Measurements from ENCODE around the gene OAF. TPM values are rescaled to one million over a fixed set of nuclear protein-coding genes. Genes with fewer than 3 reads are reported as not detected.
A peak's percentile ranks its signal among the peaks of the same experiment; 100 is the strongest.
"Not testable (repeated sequence)": the region's sequence is repeated elsewhere in the genome, so short reads cannot be mapped to it uniquely, and the experiment has no call there.

OAF gene
- total RNA-seq, 1 donor from 2014 or later, result 13.6 TPM

DNA sequence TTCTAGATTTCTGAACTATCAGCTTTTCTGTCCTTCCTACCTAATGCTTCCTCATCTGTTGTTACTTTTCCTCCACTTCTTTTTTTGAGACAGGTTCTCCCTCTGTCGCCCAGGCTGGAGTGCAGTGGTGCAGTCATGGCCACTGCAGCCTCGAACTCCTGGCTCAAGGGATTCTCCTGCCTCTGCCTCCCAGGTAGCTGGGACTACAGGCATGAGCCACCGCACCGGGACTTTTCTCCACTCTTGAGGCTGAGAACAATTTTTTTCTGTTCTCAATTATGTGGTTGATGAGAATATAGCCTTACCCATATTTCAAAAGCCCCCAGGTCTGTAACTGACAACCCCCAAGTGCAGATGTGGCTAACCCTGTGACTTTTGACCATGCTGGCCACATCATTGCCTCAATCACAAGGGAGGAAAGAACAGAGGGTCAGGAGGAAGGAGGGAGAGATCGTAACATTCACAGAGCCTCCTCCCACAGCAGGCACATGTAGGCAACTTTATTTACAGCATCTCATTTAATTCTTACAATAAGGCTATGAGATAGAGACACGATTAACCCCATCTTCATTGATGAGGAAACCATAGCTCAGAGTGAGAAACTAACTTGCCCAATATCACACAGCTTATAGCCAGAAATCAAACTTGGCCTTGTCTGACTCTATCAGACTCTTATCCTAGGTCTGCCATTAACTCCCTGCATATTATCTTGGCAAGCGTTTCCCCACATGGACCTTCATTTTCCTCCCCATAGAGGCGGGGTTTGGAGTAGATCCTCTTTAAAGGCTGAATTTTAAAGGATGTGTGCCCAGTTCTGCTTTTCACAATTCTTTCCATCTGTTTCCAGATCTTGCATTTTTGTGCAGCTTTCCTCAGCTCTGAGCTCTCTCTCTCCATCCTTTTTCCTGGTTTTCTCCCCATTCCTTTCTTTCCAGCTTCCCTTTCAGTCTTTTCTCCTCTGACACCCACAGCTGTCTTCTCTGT lies 38.7 kb downstream of the OAF start:
- Histone ChIP-seq H3K9ac (ENCODE audit: low read depth in 1 of 3, low read length in 3 of 3) (no peak overlapping the region), H3K27ac (ENCODE audit: low read depth, low read length) (no peak overlapping the region), H3K9me3 (ENCODE audit: control insufficient read depth in 3 of 3, low read length in 3 of 3) (no peaks in the 10 kb centered on the region), H3K4me1 (ENCODE audit: control insufficient read depth in 3 of 3, insufficient read depth in 3 of 3, low read length in 3 of 3) (no peaks in the 10 kb centered on the region), H3K4me3 (ENCODE audit: low read length in 3 of 3) (no peak overlapping the region), H3K27me3 (ENCODE audit: control insufficient read depth in 3 of 3, insufficient read depth in 3 of 3, low read length in 3 of 3) (peaks cover 23 to 44% (median 23%) of the 10 kb centered on the region in 3 donors), H3K36me3 (ENCODE audit: control insufficient read depth in 3 of 3, insufficient read depth in 3 of 3, low read length in 3 of 3) (no peaks in the 10 kb centered on the region)

DNA sequence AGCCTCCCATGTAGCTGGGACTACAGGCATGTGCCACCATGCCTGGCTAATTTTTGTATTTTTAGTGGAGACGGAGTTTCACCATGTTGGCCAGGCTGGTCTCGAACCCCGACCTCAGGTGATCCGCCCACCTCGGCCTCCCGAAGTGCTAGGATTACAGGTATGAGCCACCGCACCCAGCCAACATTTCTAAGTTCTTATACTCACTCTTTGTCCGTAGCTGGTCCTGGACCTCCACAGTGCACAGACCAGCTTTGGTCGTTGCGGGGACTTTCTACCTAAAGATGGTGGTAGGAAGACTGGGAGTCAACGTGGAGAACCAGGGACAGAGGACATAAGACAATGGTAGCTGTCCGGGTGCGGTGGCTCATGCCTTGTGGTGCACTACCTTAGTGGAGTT lies 42.5 kb downstream of the OAF start:
- peaks cover 35 to 66% (median 57%) of the 10 kb centered on the region in 3 donors for H3K27me3 ChIP-seq (ENCODE audit: control insufficient read depth in 3 of 3, insufficient read depth in 3 of 3, low read length in 3 of 3)
- H3K9me3 ChIP-seq (ENCODE audit: control insufficient read depth in 3 of 3, low read length in 3 of 3); H3K4me3 ChIP-seq (ENCODE audit: low read length in 3 of 3); H3K9ac ChIP-seq (ENCODE audit: low read depth in 1 of 3, low read length in 3 of 3); H3K27ac ChIP-seq (ENCODE audit: low read depth, low read length); H3K36me3 ChIP-seq (ENCODE audit: control insufficient read depth in 3 of 3, insufficient read depth in 3 of 3, low read length in 3 of 3); H3K4me1 ChIP-seq (ENCODE audit: control insufficient read depth in 3 of 3, insufficient read depth in 3 of 3, low read length in 3 of 3): not testable (repeated sequence)

DNA sequence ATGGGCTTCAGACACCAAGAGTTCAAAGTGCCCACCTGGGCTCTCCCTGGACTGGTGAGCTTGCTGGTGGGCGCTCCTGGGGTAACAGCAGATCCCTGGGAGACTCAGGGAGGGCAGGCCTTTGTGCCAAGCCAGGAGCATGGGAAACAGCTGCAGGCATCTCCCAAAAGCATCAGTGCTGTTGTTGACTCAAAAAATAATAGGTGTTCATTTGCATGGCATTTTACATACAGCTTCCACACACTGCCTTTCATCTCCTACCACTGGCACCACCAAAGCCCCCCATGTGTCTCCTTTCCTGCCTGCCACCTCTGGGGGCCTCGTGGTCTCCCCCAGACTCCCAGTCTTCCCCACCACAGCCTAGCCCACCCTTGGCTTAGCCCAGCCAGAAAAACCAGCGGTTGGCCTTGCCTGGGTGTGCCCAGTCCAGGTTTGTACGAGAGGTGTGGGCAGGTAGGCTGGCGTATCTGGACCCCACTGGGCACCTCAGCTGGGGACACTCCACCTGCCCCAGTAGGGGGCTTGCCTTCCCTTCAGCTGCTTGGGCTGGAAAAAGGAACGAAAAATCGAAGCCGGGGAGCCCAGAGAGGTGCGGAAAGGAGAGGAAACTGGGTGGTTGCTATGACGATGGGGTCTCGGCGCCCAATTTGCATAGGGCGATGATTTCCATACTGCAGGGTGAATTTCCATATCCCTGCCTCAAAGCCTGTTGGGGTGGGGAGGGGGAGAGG lies 44.1 kb downstream of the OAF start:
- peaks cover 35 to 67% (median 65%) of the 10 kb centered on the region in 3 donors for H3K27me3 ChIP-seq (ENCODE audit: control insufficient read depth in 3 of 3, insufficient read depth in 3 of 3, low read length in 3 of 3)
- no peak overlapping the region for H3K27ac ChIP-seq (ENCODE audit: low read depth, low read length)
- H3K9me3 ChIP-seq (ENCODE audit: control insufficient read depth in 3 of 3, low read length in 3 of 3), result no peaks in the 10 kb centered on the region
- H3K36me3 ChIP-seq (ENCODE audit: control insufficient read depth in 3 of 3, insufficient read depth in 3 of 3, low read length in 3 of 3), result no peaks in the 10 kb centered on the region
- peaks cover 0 to 8% (median 0%) of the 10 kb centered on the region in 3 donors for H3K4me1 ChIP-seq (ENCODE audit: control insufficient read depth in 3 of 3, insufficient read depth in 3 of 3, low read length in 3 of 3)
- no peak overlapping the region for H3K4me3 ChIP-seq (ENCODE audit: low read length in 3 of 3)
- H3K9ac ChIP-seq (ENCODE audit: low read depth in 1 of 3, low read length in 3 of 3), result no peak overlapping the region

DNA sequence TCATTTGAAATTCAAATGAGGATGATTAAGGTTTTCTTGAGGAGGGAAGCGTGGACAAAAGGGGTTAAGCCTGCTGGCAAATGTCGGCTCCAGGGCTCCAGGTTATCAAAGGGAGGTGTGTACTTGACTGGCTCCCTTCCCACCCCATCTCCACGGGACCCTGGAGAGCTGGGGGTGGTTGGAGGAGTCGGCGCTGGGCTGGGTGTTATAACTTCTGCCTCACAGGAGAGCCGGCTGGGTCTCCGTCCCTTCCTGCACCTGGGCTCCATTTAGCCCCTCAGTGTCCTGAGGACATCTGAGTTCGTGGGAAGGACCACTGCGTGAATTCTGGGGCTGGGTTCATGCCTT lies 44.7 kb downstream of the OAF start:
- Histone ChIP-seq H3K9me3 (ENCODE audit: control insufficient read depth in 3 of 3, low read length in 3 of 3) (no peaks in the 10 kb centered on the region), H3K36me3 (ENCODE audit: control insufficient read depth in 3 of 3, insufficient read depth in 3 of 3, low read length in 3 of 3) (no peaks in the 10 kb centered on the region), H3K4me3 (ENCODE audit: low read length in 3 of 3) (no peak overlapping the region), H3K27ac (ENCODE audit: low read depth, low read length) (no peak overlapping the region), H3K4me1 (ENCODE audit: control insufficient read depth in 3 of 3, insufficient read depth in 3 of 3, low read length in 3 of 3) (peaks cover 0 to 8% (median 0%) of the 10 kb centered on the region in 3 donors), H3K27me3 (ENCODE audit: control insufficient read depth in 3 of 3, insufficient read depth in 3 of 3, low read length in 3 of 3) (peaks cover 35 to 67% (median 62%) of the 10 kb centered on the region in 3 donors), H3K9ac (ENCODE audit: low read depth in 1 of 3, low read length in 3 of 3) (no peak overlapping the region)

DNA sequence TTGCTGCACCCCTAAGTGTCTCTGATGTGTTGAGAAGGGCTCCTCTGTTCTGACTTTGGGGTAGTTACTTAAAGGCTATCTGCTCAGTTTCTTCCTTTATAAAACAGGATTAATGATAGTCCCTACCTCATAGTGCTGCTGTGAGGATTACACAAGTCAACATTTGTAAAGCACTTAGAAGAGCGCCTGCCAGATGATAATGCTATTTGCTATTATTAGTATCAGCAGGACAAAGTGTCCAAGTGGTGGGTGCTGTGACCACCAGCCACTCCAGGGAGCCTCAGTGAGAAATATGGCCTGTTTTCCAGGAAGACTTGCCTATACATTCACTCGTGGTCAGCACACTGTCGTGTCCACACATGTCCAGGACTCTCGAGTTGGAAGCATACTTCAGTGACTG lies 45.3 kb downstream of the OAF start:
- H3K27ac ChIP-seq (ENCODE audit: low read depth, low read length), result no peak overlapping the region
- H3K9ac ChIP-seq (ENCODE audit: low read depth in 1 of 3, low read length in 3 of 3), result no peak overlapping the region
- peaks cover 35 to 67% (median 59%) of the 10 kb centered on the region in 3 donors for H3K27me3 ChIP-seq (ENCODE audit: control insufficient read depth in 3 of 3, insufficient read depth in 3 of 3, low read length in 3 of 3)
- H3K4me1 ChIP-seq (ENCODE audit: control insufficient read depth in 3 of 3, insufficient read depth in 3 of 3, low read length in 3 of 3), result peaks cover 0 to 8% (median 0%) of the 10 kb centered on the region in 3 donors
- no peaks in the 10 kb centered on the region for H3K36me3 ChIP-seq (ENCODE audit: control insufficient read depth in 3 of 3, insufficient read depth in 3 of 3, low read length in 3 of 3)
- peak overlapping the region in 1 of 3 donors; percentile 13 for H3K4me3 ChIP-seq (ENCODE audit: low read length in 3 of 3)
- no peaks in the 10 kb centered on the region for H3K9me3 ChIP-seq (ENCODE audit: control insufficient read depth in 3 of 3, low read length in 3 of 3)

DNA sequence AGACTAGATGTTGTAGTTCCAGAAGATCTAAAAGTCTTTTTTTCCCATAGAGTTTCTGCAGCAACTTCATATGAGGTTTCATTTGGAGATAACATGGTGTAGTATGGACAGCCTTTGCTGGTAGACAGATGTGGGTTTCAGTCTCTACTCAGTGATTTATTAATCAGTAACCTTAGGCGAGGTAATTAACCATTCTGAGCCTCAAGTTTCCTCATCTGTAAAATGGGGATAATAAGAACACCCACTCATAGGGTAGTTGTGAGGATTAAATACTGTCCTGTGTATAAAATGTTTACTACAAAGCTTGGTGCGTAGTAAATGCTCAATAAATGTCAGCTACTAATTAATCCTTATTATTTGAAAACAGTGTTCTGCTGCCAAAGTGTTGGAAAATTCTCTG lies 45.9 kb downstream of the OAF start:
- Histone ChIP-seq H3K9me3 (ENCODE audit: control insufficient read depth in 3 of 3, low read length in 3 of 3) (no peaks in the 10 kb centered on the region), H3K4me1 (ENCODE audit: control insufficient read depth in 3 of 3, insufficient read depth in 3 of 3, low read length in 3 of 3) (peaks cover 0 to 8% (median 0%) of the 10 kb centered on the region in 3 donors), H3K27ac (ENCODE audit: low read depth, low read length) (no peak overlapping the region), H3K9ac (ENCODE audit: low read depth in 1 of 3, low read length in 3 of 3) (no peak overlapping the region), H3K4me3 (ENCODE audit: low read length in 3 of 3) (no peak overlapping the region), H3K36me3 (ENCODE audit: control insufficient read depth in 3 of 3, insufficient read depth in 3 of 3, low read length in 3 of 3) (no peaks in the 10 kb centered on the region), H3K27me3 (ENCODE audit: control insufficient read depth in 3 of 3, insufficient read depth in 3 of 3, low read length in 3 of 3) (peaks cover 35 to 67% (median 56%) of the 10 kb centered on the region in 3 donors)

DNA sequence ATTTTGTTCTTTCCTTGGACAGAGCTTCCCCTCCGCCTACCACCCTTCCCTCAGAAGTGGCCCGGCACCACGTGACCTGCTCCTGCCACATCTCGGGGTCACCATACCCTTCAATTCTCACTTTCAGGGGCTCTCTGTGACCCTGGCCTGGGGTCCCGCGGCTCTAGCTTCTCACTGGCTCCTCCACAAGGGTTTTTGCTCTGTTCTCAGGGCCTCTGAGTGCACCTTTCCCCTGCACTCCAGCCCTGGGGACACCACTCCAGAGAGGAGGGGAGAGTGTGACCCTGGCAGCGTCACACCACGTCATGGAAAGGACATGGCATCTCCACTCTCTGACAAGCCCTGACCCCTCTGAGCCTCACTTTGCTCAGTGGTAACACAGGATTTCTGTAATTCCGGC lies 46.5 kb downstream of the OAF start:
- Histone ChIP-seq H3K36me3 (ENCODE audit: control insufficient read depth in 3 of 3, insufficient read depth in 3 of 3, low read length in 3 of 3) (no peaks in the 10 kb centered on the region), H3K4me1 (ENCODE audit: control insufficient read depth in 3 of 3, insufficient read depth in 3 of 3, low read length in 3 of 3) (peaks cover 0 to 8% (median 0%) of the 10 kb centered on the region in 3 donors), H3K9ac (ENCODE audit: low read depth in 1 of 3, low read length in 3 of 3) (no peak overlapping the region), H3K9me3 (ENCODE audit: control insufficient read depth in 3 of 3, low read length in 3 of 3) (no peaks in the 10 kb centered on the region), H3K27ac (ENCODE audit: low read depth, low read length) (no peak overlapping the region), H3K27me3 (ENCODE audit: control insufficient read depth in 3 of 3, insufficient read depth in 3 of 3, low read length in 3 of 3) (peaks cover 35 to 65% (median 56%) of the 10 kb centered on the region in 3 donors), H3K4me3 (ENCODE audit: low read length in 3 of 3) (no peak overlapping the region)

DNA sequence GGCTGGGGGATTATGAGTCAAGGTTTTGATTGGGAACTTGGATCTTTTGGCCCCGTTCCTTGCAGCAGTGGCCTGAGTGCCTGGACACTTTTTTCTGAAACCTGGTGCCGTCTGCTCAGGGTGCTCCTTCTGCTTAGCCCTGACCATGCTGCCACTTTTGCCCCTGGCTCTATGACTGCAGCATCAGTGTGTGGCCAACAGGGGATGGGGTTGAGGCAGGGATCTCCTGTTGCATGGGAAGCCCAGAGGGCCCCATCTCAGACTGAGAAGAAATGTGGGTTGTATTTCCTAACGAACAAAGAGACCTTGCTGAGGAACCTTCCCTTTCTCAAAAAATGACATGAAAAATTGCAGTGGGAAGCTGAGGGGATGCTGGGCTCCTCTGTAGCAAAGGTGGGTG lies 47.8 kb downstream of the OAF start:
- Histone ChIP-seq H3K9ac (ENCODE audit: low read depth in 1 of 3, low read length in 3 of 3) (no peak overlapping the region), H3K4me1 (ENCODE audit: control insufficient read depth in 3 of 3, insufficient read depth in 3 of 3, low read length in 3 of 3) (peaks cover 0 to 8% (median 0%) of the 10 kb centered on the region in 3 donors), H3K27me3 (ENCODE audit: control insufficient read depth in 3 of 3, insufficient read depth in 3 of 3, low read length in 3 of 3) (peaks cover 32 to 54% (median 47%) of the 10 kb centered on the region in 3 donors), H3K27ac (ENCODE audit: low read depth, low read length) (no peak overlapping the region), H3K9me3 (ENCODE audit: control insufficient read depth in 3 of 3, low read length in 3 of 3) (no peaks in the 10 kb centered on the region), H3K4me3 (ENCODE audit: low read length in 3 of 3) (no peak overlapping the region), H3K36me3 (ENCODE audit: control insufficient read depth in 3 of 3, insufficient read depth in 3 of 3, low read length in 3 of 3) (no peaks in the 10 kb centered on the region)

DNA sequence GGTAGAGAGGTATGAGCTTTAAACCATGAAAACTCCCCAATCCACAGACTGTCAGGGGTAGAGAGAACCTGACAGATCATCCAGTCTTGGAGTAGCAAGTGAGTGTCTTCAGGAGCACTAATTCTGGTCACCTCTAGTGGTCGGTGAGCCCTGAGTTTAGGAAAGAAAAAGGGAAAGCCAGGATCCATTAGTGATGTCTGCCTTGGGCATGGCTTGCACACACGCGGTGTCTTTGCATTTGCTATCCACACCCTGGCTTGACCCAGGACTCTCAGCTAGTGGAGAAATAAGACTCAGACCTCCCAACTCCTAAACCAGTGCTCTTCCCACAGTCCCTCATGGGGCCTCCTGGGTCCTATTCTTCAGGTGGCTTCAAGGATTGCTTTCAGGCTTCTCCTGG lies 48.4 kb downstream of the OAF start:
- Histone ChIP-seq H3K9me3 (ENCODE audit: control insufficient read depth in 3 of 3, low read length in 3 of 3) (no peaks in the 10 kb centered on the region), H3K27me3 (ENCODE audit: control insufficient read depth in 3 of 3, insufficient read depth in 3 of 3, low read length in 3 of 3) (peaks cover 28 to 50% (median 42%) of the 10 kb centered on the region in 3 donors), H3K4me1 (ENCODE audit: control insufficient read depth in 3 of 3, insufficient read depth in 3 of 3, low read length in 3 of 3) (peaks cover 0 to 8% (median 0%) of the 10 kb centered on the region in 3 donors), H3K27ac (ENCODE audit: low read depth, low read length) (no peak overlapping the region), H3K9ac (ENCODE audit: low read depth in 1 of 3, low read length in 3 of 3) (no peak overlapping the region), H3K36me3 (ENCODE audit: control insufficient read depth in 3 of 3, insufficient read depth in 3 of 3, low read length in 3 of 3) (no peaks in the 10 kb centered on the region), H3K4me3 (ENCODE audit: low read length in 3 of 3) (no peak overlapping the region)
